IPS-18a (cell line): ENCODE measurements around the gene RBP4.
A peak's percentile ranks its signal among the peaks of the same experiment; 100 is the strongest.

Experiments used
- H3K27ac ChIP-seq: one replicate; pipeline ENCODE4 v1.5.1; 2013; ENCODE audit warnings: low read length
- H3K27me3 ChIP-seq: one replicate; pipeline ENCODE4 v1.6.1; 2013; ENCODE audit warnings: mild to moderate bottlenecking, low read length; ENCODE audit not compliant: control insufficient read depth, insufficient read depth
- H3K36me3 ChIP-seq: one replicate; pipeline ENCODE4 v1.6.1; 2013; ENCODE audit warnings: low read depth, low read length; ENCODE audit not compliant: control insufficient read depth
- H3K4me1 ChIP-seq: one replicate; pipeline ENCODE4 v1.6.1; 2013; ENCODE audit warnings: low read depth, low read length; ENCODE audit not compliant: control insufficient read depth
- H3K4me3 ChIP-seq: one replicate; pipeline ENCODE4 v1.5.1; 2013; ENCODE audit warnings: low read length
- H3K9ac ChIP-seq: one replicate; pipeline ENCODE4 v1.6.1; 2013; ENCODE audit warnings: mild to moderate bottlenecking, low read length, moderate library complexity
- H3K9me3 ChIP-seq: one replicate; pipeline ENCODE4 v1.6.1; 2013; ENCODE audit warnings: low read depth, low read length; ENCODE audit not compliant: control insufficient read depth

RBP4 gene

DNA sequence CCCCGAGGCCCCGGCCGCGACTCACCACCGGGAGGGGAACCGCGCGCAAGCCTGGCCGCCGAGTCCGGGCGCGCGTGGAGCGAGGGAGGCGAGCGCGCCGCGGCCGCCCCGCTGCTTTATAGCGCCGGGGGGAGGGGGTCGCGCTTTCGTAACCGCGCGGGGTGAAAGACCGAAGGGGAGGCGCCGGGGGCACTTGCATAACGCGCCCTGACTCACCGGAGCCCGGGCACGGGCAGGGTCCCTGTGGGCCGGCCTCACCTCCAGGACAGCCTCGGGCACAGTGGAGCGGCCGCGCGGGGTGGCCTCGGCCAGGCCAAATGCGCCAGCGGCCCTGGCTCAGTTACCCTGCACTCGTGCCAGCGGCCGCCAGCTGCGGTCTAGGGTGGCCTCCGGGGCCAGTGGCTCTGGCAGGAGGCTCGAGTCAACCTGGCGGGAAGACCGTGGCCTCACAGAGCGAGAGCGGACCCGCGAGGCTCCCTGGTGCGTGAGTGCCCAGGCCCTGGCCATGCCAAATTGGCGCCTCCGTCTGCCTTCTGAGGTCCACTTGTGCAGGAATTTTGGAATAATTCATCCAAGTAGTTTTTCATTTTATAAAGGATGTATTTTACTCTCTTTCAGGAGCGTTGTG, at the start of gene RBP4:
Gene RBP4 (minus strand): TSS at position 90 of the 628 bp plus-strand sequence. CDS start 207 bp downstream, outside the sequence.
- Histone ChIP-seq H3K4me3 (peak within 1 kb of the TSS; percentile 56), H3K27me3 (peaks cover 55% of the 10 kb centered on the region)

GRCh38 chr10:93639791-93640190, 38.8 kb upstream of the RBP4 start:
- no peaks in the 10 kb centered on the region for H3K9me3 ChIP-seq
- no peaks in the 10 kb centered on the region for H3K36me3 ChIP-seq
- H3K9ac ChIP-seq, result no peak overlapping the region
- H3K4me3 ChIP-seq, result no peak overlapping the region
- H3K27ac ChIP-seq, result no peak overlapping the region
- H3K4me1 ChIP-seq, result no peaks in the 10 kb centered on the region
- no peaks in the 10 kb centered on the region for H3K27me3 ChIP-seq

More for the DNA sequence above, at the start of gene RBP4:
- no peaks in the 10 kb centered on the region for H3K9me3 ChIP-seq
- no peak within 1 kb of the TSS for H3K27ac ChIP-seq
- peaks cover 4% of the 10 kb centered on the region for H3K4me1 ChIP-seq
- no peak within 1 kb of the TSS for H3K9ac ChIP-seq
- no peaks in the 10 kb centered on the region for H3K36me3 ChIP-seq

DNA sequence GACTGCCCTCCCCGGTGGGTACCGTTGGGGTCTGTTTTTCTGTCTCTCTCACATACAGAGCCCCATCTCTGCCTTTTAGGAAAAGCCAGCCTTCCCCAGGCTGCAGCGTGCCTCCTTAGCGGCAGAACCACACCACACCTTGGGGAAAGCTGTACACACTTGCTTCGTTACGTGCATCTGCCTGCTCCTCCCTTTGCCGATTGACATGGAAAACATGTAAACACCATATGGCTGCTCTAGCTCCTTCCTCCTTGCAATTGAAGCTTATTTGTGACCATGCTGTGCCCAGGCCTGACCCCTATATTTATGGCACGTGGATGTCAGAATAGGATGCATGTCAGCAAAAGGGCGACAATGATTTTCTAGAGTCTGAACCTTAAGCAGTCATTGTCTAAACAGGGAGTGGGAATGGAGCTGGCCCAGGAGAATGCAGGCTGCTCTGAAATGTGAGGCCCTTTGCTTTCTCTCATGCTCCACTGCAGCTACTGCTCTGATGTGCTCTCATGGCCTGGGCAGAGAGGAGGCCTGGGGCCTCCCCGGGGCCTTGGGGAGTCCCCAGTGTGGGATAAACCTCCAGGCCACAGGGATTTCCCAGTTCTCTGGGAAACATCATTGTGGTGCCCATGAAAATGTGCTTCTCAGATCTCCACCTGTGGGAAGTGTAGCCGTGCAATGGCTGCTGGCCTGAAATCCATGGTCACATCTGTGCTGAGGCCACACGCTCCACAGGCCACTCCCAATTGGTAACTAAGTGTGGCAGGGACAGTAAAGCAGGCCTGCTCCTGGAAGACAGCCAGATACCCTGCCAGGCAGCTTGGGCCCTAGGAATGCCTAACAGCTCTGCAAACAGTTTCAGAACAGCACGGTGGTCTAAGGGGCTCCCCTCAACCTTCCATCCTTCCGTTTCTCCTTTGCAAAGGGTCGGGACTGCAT, 29.9 kb upstream of the RBP4 start:
- Histone ChIP-seq H3K9ac (no peak overlapping the region), H3K36me3 (no peaks in the 10 kb centered on the region), H3K9me3 (no peaks in the 10 kb centered on the region), H3K27me3 (no peaks in the 10 kb centered on the region), H3K27ac (no peak overlapping the region), H3K4me1 (no peaks in the 10 kb centered on the region), H3K4me3 (no peak overlapping the region)

- no peaks in the 10 kb centered on the region for H3K36me3 ChIP-seq
- H3K4me3 ChIP-seq, result no peak overlapping the region
- H3K9ac ChIP-seq, result no peak overlapping the region
- H3K27ac ChIP-seq, result no peak overlapping the region
- H3K27me3 ChIP-seq, result no peaks in the 10 kb centered on the region
- no peaks in the 10 kb centered on the region for H3K9me3 ChIP-seq
- H3K4me1 ChIP-seq, result no peaks in the 10 kb centered on the region
Observed at GRCh38 chr10:93629647-93630305, 28.7 kb upstream of the RBP4 start.

DNA sequence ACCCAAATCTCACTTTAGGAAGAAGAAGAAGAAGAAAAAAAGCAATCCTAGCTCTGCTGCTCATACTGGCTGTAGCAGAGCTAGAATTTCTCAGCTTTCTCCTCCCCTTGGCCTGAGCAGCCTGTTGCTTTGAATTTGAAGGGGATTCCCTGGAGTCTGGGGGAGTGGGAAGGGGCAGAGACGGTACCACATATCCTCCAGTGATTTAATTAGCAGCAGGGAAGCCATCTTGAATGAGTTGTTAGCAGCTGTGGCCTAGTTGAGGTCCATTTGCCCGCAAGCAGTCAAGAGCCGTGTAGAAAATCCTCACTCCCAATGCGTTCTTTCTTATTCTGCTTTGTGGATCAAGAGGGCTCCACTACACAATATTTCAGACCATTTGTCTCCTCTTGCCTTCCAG, 27.8 kb upstream of the RBP4 start:
- H3K9me3 ChIP-seq, result no peaks in the 10 kb centered on the region
- H3K9ac ChIP-seq, result no peak overlapping the region
- H3K27me3 ChIP-seq, result no peaks in the 10 kb centered on the region
- H3K4me1 ChIP-seq, result no peaks in the 10 kb centered on the region
- H3K27ac ChIP-seq, result no peak overlapping the region
- no peak overlapping the region for H3K4me3 ChIP-seq
- H3K36me3 ChIP-seq, result no peaks in the 10 kb centered on the region

- no peak overlapping the region for H3K9ac ChIP-seq
- H3K27me3 ChIP-seq, result no peaks in the 10 kb centered on the region
- no peaks in the 10 kb centered on the region for H3K9me3 ChIP-seq
- no peaks in the 10 kb centered on the region for H3K4me1 ChIP-seq
- no peak overlapping the region for H3K27ac ChIP-seq
- H3K36me3 ChIP-seq, result no peaks in the 10 kb centered on the region
- H3K4me3 ChIP-seq, result no peak overlapping the region
Observed at GRCh38 chr10:93622942-93623341, 21.9 kb upstream of the RBP4 start.

DNA sequence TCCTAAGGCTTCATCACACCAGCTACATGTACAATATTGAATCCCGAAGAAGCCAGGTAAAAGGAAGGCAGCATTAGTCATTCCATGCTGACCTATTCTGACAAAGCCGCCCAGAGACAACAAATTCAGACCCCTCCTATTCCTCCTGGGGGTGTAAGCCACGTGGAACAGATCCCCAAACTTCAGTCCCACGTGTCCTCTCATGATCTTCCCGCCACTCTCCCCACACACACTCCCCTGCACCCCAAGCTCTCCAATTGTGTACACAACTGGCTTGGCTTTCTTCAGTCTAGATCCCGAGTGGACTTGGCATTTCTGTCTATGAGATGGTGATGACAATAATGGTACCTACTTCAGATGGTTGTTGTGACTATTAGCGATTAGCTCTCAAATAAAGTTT, 19.9 kb upstream of the RBP4 start:
- Histone ChIP-seq H3K36me3 (no peaks in the 10 kb centered on the region), H3K27ac (no peak overlapping the region), H3K9me3 (no peaks in the 10 kb centered on the region), H3K4me1 (peaks cover 12% of the 10 kb centered on the region), H3K27me3 (no peaks in the 10 kb centered on the region), H3K9ac (no peak overlapping the region), H3K4me3 (no peak overlapping the region)

GRCh38 chr10:93615576-93616235, 14.7 kb upstream of the RBP4 start:
- no peaks in the 10 kb centered on the region for H3K27me3 ChIP-seq
- peaks cover 12% of the 10 kb centered on the region for H3K4me1 ChIP-seq
- H3K27ac ChIP-seq, result no peak overlapping the region
- no peak overlapping the region for H3K4me3 ChIP-seq
- no peaks in the 10 kb centered on the region for H3K36me3 ChIP-seq
- no peaks in the 10 kb centered on the region for H3K9me3 ChIP-seq
- H3K9ac ChIP-seq, result no peak overlapping the region

DNA sequence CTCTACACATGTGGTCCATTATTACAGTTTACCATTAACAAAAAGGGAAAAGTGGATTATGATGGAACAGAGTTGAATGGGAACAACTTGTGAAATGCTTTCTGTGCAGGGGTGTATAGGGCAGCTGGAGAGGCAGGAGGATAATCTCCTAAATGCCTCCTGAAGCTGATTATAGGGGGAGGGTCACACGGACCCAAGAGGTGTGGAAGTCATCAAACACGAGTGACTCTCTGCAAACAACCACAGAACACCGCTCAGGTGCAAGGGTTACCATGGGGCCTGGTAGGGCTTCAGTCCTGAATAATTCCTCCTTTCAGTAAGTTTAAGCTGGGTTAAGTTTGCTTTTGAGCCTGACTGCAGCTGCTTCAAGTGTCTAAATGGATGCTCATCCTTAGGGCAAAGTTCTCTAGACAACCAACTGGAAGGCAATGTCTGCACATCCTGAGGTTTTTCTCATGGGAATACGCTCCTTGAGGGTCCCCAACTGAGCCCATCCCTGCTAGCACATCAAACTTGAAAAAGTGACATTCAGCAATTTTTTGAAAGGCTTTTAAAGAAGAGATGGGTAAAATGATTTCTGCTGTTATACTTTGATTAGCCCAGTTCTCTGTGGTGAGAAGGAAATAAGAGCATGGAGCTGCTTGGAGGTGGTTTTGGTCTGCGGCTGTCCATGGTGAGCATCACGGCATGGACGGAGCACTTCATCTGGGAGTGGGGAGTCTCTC, 13.2 kb upstream of the RBP4 start:
- no peaks in the 10 kb centered on the region for H3K36me3 ChIP-seq
- peaks cover 12% of the 10 kb centered on the region for H3K4me1 ChIP-seq
- no peaks in the 10 kb centered on the region for H3K27me3 ChIP-seq
- no peak overlapping the region for H3K4me3 ChIP-seq
- H3K9me3 ChIP-seq, result no peaks in the 10 kb centered on the region
- no peak overlapping the region for H3K9ac ChIP-seq
- no peak overlapping the region for H3K27ac ChIP-seq

DNA sequence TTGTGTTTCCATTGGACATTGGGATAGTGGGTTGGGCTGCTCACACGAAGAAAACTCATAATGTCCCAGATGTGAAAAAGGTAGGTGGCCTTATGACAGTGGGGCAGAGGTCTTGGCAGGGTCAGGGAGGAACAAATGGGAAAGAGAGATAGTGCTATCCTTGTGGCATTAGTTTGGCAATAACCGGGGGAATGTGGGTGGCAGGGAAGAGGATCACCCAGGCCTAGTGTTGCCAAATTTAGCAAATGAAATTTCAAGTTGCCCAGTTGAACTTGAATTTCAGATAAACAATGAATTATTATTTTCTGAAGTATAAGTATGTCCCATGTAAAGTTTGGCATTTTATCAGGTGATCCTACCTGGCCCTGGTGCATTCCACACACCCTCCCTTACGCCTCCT, 12.1 kb upstream of the RBP4 start:
- no peak overlapping the region for H3K27ac ChIP-seq

GRCh38 chr10:93612311-93612710, 11.3 kb upstream of the RBP4 start, which contains the start of gene PDE6C:
PDE6C (plus strand) TSS chr10:93612537; CDS start chr10:93612726, 189 bp downstream.
- no peak within 1 kb of the TSS for H3K9ac ChIP-seq
- no peaks in the 10 kb centered on the region for H3K27me3 ChIP-seq
- no peaks in the 10 kb centered on the region for H3K36me3 ChIP-seq
- H3K27ac ChIP-seq, result no peak within 1 kb of the TSS
- H3K9me3 ChIP-seq, result no peaks in the 10 kb centered on the region
- peaks cover 8% of the 10 kb centered on the region for H3K4me1 ChIP-seq
- no peak within 1 kb of the TSS for H3K4me3 ChIP-seq

More for the DNA sequence above, 12.1 kb upstream of the RBP4 start:
- Histone ChIP-seq H3K9me3 (no peaks in the 10 kb centered on the region), H3K4me1 (peaks cover 12% of the 10 kb centered on the region), H3K36me3 (no peaks in the 10 kb centered on the region), H3K27me3 (no peaks in the 10 kb centered on the region), H3K4me3 (no peak overlapping the region), H3K9ac (no peak overlapping the region)
